SK-N-SH treated with all-trans-retinoic acid at 6 μM for 48 hours (cell line): ENCODE data around the gene RLN3.

Experiments used
- ARNTL ChIP-seq: fragments of 450-650 bp; formaldehyde crosslinking; IDR thresholded peaks from 2 replicates; pipeline ENCODE4 v1.5.0; 2020; ENCODE audit warnings: low read depth, mild to moderate bottlenecking, moderate library complexity, borderline replicate concordance
- ISL1 ChIP-seq: fragments of 250-450 bp; sonication (Bioruptor Pico); IDR thresholded peaks from 2 replicates; pipeline ENCODE4 v2.1.2; 2022; ENCODE audit warnings: mild to moderate bottlenecking, moderate library complexity
- ZFP3 ChIP-seq: fragments of 250-450 bp; sonication (Bioruptor Pico); IDR thresholded peaks from 2 replicates; pipeline ENCODE4 v1.5.0; 2020; ENCODE audit warnings: mild to moderate bottlenecking, moderate library complexity

GRCh38 chr19:14030997-14031718 is 3.2 kb downstream of the RLN3 start:
- TF ChIP-seq ARNTL (CRISPR knock-in tag) (no peak), ZFP3 (CRISPR knock-in tag) (no peak), ISL1 (CRISPR knock-in tag) (no peak)
